B cell (primary cell): ENCODE data around the gene LSM14A. TPM values are rescaled to one million over a fixed set of nuclear protein-coding genes. Genes with fewer than 3 reads are reported as not detected.

Experiments used
- ATAC-seq: fragments of 200-7000 bp; cut with Tn5 transposase; one replicate; pipeline ENCODE4 v1.10.0; 2021; ENCODE audit warnings: low read depth, mild to moderate bottlenecking, moderate number of reproducible peaks, moderate library complexity
- CTCF ChIA-PET: fragments of 350-600 bp; sonication (Branson Sonifier 250); formaldehyde crosslinking; loops from one replicate; lab custom pipeline; 2021; ENCODE audit warnings: antibody characterized with exemption, inconsistent platforms; lab: Charles Lee
- POLR2A ChIA-PET: fragments of 350-600 bp; sonication (Branson Sonifier 250); formaldehyde crosslinking; loops from one replicate; lab custom pipeline; 2021; ENCODE audit warnings: antibody characterized with exemption; lab: Charles Lee
- DNase-seq: peaks from one replicate; pipeline ENCODE4 v3.0.0; 2013
- H2AFZ ChIP-seq: 2 replicates; pipeline ENCODE4 v1.6.1; 2012; ENCODE audit warnings: mild to moderate bottlenecking, low read depth, low read length; ENCODE audit not compliant: insufficient read depth, poor library complexity, severe bottlenecking
- H3K27ac ChIP-seq, 2 donors: 1 replicate in 1 of 2; 2 replicates in 1 of 2; pipeline ENCODE4 v1.5.1; 2012 to 2013; ENCODE audit warnings: low read length in 2 of 2, mild to moderate bottlenecking in 2 of 2, moderate library complexity in 1 of 2
- H3K27me3 ChIP-seq, 4 experiments: fragments of 200-600 bp in 1 of 4; sonication (generic) in 1 of 4; replicated peaks in 1 of 4; 1 replicate in 2 of 4; 2 replicates in 2 of 4; pipeline versions ENCODE4 v1.6.1 to v1.7.0; 2013 to 2016; ENCODE audit warnings: low read length in 3 of 4, mild to moderate bottlenecking in 2 of 4, mixed read lengths in 1 of 4, moderate library complexity in 1 of 4; ENCODE audit not compliant: insufficient read depth in 4 of 4, control insufficient read depth in 3 of 4; ENCODE audit errors: control extremely low read depth in 1 of 4
- H3K36me3 ChIP-seq, 2 experiments: replicated peaks in 1 of 2; 1 replicate in 1 of 2; 2 replicates in 1 of 2; pipeline versions ENCODE4 v1.6.1 to v1.7.1; 2013; ENCODE audit warnings: low read length in 1 of 2; ENCODE audit not compliant: insufficient read depth in 2 of 2, control insufficient read depth in 1 of 2; ENCODE audit errors: control extremely low read depth in 1 of 2, extremely low read depth in 1 of 2
- H3K4me1 ChIP-seq, 2 donors: fragments of 200-600 bp in 1 of 2; sonication (generic) in 1 of 2; 1 replicate in 1 of 2; 2 replicates in 1 of 2; pipeline versions ENCODE4 v1.5.1 to v1.6.1; 2013 to 2017; ENCODE audit warnings: low read length in 2 of 2; ENCODE audit not compliant: control insufficient read depth in 2 of 2, insufficient read depth in 2 of 2
- H3K4me2 ChIP-seq: replicated peaks from 2 replicates; pipeline ENCODE3; 2012; ENCODE audit warnings: mild to moderate bottlenecking, low read depth, low read length; ENCODE audit not compliant: poor library complexity, severe bottlenecking
- H3K4me3 ChIP-seq, 5 experiments: fragments of 200-600 bp in 1 of 5; sonication (generic) in 1 of 5; 1 replicate in 3 of 5; 2 replicates in 2 of 5; pipeline versions ENCODE4 v1.5.1 to v1.7.0; 2011 to 2016; ENCODE audit warnings: low read length in 4 of 5, mild to moderate bottlenecking in 4 of 5, low read depth in 2 of 5, control low read depth in 1 of 5, moderate library complexity in 1 of 5; ENCODE audit not compliant: insufficient read depth in 1 of 5; ENCODE audit errors: control extremely low read depth in 1 of 5, extremely low read depth in 1 of 5
- H3K79me2 ChIP-seq: fragments of 200-600 bp; sonication (generic); one replicate; pipeline ENCODE4 v1.6.0; 2016; ENCODE audit warnings: low read length; ENCODE audit not compliant: control insufficient read depth, insufficient read depth
- H3K9ac ChIP-seq: fragments of 200-600 bp; sonication (generic); 2 replicates; pipeline ENCODE4 v1.6.1; 2017; ENCODE audit warnings: mild to moderate bottlenecking, low read length, moderate library complexity
- H3K9me3 ChIP-seq, 3 donors: one replicate each; pipeline versions ENCODE4 v1.6.1 to v1.7.1; 2013; ENCODE audit warnings: low read length in 2 of 3; ENCODE audit not compliant: control insufficient read depth in 2 of 3, insufficient read depth in 1 of 3; ENCODE audit errors: control extremely low read depth in 1 of 3
- H4K20me1 ChIP-seq: 2 replicates; pipeline ENCODE4 v1.6.0; 2012; ENCODE audit warnings: mild to moderate bottlenecking, low read length; ENCODE audit not compliant: insufficient read depth, control insufficient read depth, poor library complexity, severe bottlenecking
- H3K27ac Mint-ChIP-seq: one replicate; pipeline ENCODE4 v1.8.0; 2021; ENCODE audit warnings: mixed read lengths
- H3K27me3 Mint-ChIP-seq: one replicate; pipeline ENCODE4 v1.8.0; 2021; ENCODE audit warnings: mixed read lengths
- H3K4me1 Mint-ChIP-seq: one replicate; pipeline ENCODE4 v1.8.0; 2021; ENCODE audit warnings: mixed read lengths
- H3K4me3 Mint-ChIP-seq: one replicate; pipeline ENCODE4 v1.8.0; 2021; ENCODE audit warnings: mixed read lengths
- H3K9me3 Mint-ChIP-seq: one replicate; pipeline ENCODE4 v1.8.0; 2022; ENCODE audit warnings: mixed read lengths; ENCODE audit not compliant: insufficient read depth
- EZH2 ChIP-seq: IDR thresholded peaks from 2 replicates; pipeline ENCODE4 v1.6.1; 2012; ENCODE audit warnings: borderline replicate concordance, low read depth, mild to moderate bottlenecking, moderate library complexity, low read length; ENCODE audit not compliant: insufficient read depth, poor library complexity, severe bottlenecking
- WGBS: methylation state at CpG from one replicate; pipeline ENCODE4 v1.1.5; 2013; ENCODE audit warnings: missing lambda C conversion rate; ENCODE audit not compliant: insufficient coverage; 5-methylcytosine and 5-hydroxymethylcytosine counted together
- intact Hi-C: fragments of 100-400 bp; cut with micrococcal nuclease; formaldehyde crosslinking; loops from one replicate; pipeline ENCODE4 v1.10.0; 2022
- polyA plus RNA-seq: library from polyadenylated mRNA; depleted of rRNA; stranded (reverse); fragments of >200 nt; gene quantifications from 2 replicates; pipeline ENCODE4 v1.2.3, GENCODE V29; 2012
- total RNA-seq, 2 donors: library from RNA; stranded (reverse); fragments of 120-200 nt in 1 of 2; gene quantifications; 1 replicate in 1 of 2; 2 replicates in 1 of 2; pipeline versions ENCODE4 v1.2.3 to v1.2.4, GENCODE V29; 2013 to 2022
- TF ChIP-seq, protein P1 (sequence below): fragments of 200-600 bp; IDR thresholded peaks from one replicate; pipeline ENCODE4 v1.8.0; 2022; ENCODE audit warnings: antibody characterized with exemption, mild to moderate bottlenecking

Gene LSM14A
- total and polyA plus RNA-seq, 2 donors (not counting 1 experiment from before 2014, with no cell fraction given): 90.7 to 163 TPM

DNA sequence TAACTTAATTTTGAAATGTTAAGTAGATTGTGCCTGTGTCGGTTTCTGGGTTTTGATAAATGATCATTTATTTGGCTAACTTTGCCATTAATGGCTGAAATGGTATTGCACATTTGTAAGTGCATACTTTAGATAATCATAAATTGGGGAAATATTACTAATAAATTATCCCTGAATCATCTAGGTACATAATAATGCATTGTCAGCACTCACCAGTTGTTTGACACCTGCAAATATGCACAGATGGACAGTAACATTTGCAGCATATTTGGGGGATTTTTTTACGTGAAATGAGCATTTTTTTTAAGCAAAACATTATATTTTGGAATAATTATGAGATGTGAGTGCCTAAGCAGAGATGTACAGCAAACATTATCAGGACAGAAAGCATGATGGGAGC lies 41.0 kb downstream of the LSM14A start:
- H3K27me3 ChIP-seq: no peaks in the 10 kb centered on the region
- no CpG with 5 or more reads among the region's 2 CpGs for WGBS
- H3K4me2 ChIP-seq: no peak overlapping the region
- no peaks in the 10 kb centered on the region for H3K9me3 ChIP-seq
- ATAC-seq: no peak
- no peak for DNase-seq
- H3K4me3 Mint-ChIP-seq: no peak overlapping the region
- no peaks in the 10 kb centered on the region for H3K9me3 Mint-ChIP-seq
- no peak overlapping the region for H3K9ac ChIP-seq
- no peak overlapping the region for H2AFZ ChIP-seq
- H3K79me2 ChIP-seq: peaks cover 22% of the 10 kb centered on the region
- no peak overlapping the region for H3K4me3 ChIP-seq
- peaks cover 15% of the 10 kb centered on the region for H3K4me1 Mint-ChIP-seq
- peaks cover 15 to 17% of the 10 kb centered on the region in 2 donors for H3K4me1 ChIP-seq
- peaks cover 0 to 48% of the 10 kb centered on the region in 2 experiments for H3K36me3 ChIP-seq
- ChIA-PET CTCF (interaction anchor here (1.2 to 1.5 kb wide), 2 partner anchors 10 to 34 kb away, joined by 3 read pairs; no protein-coding TSS in a partner anchor), POLR2A (no interaction called here)
- no peaks in the 10 kb centered on the region for H3K27me3 Mint-ChIP-seq
- no peak for TF ChIP-seq EZH2
- TF ChIP-seq, protein P1, sequence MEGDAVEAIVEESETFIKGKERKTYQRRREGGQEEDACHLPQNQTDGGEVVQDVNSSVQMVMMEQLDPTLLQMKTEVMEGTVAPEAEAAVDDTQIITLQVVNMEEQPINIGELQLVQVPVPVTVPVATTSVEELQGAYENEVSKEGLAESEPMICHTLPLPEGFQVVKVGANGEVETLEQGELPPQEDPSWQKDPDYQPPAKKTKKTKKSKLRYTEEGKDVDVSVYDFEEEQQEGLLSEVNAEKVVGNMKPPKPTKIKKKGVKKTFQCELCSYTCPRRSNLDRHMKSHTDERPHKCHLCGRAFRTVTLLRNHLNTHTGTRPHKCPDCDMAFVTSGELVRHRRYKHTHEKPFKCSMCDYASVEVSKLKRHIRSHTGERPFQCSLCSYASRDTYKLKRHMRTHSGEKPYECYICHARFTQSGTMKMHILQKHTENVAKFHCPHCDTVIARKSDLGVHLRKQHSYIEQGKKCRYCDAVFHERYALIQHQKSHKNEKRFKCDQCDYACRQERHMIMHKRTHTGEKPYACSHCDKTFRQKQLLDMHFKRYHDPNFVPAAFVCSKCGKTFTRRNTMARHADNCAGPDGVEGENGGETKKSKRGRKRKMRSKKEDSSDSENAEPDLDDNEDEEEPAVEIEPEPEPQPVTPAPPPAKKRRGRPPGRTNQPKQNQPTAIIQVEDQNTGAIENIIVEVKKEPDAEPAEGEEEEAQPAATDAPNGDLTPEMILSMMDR: no peak
- H4K20me1 ChIP-seq: peaks cover 4% of the 10 kb centered on the region
- no peak overlapping the region for H3K27ac Mint-ChIP-seq
- intact Hi-C loops: no loop called here
- no peak overlapping the region for H3K27ac ChIP-seq

- no peak overlapping the region for H3K4me2 ChIP-seq
- no peak overlapping the region for H3K4me3 ChIP-seq
- H3K9me3 Mint-ChIP-seq: no peaks in the 10 kb centered on the region
- ChIA-PET CTCF (interaction anchor here (1.0 to 1.5 kb wide), 2 partner anchors 12 to 35 kb away, joined by 3 to 5 read pairs; no protein-coding TSS in a partner anchor), POLR2A (no interaction called here)
- intact Hi-C loops: no loop called here
- peaks cover 22% of the 10 kb centered on the region for H3K79me2 ChIP-seq
- H3K27me3 Mint-ChIP-seq: no peaks in the 10 kb centered on the region
- H3K4me1 Mint-ChIP-seq: peaks cover 19% of the 10 kb centered on the region
- H2AFZ ChIP-seq: no peak overlapping the region
- H3K27ac Mint-ChIP-seq: no peak overlapping the region
- H4K20me1 ChIP-seq: peaks cover 4% of the 10 kb centered on the region
- H3K27ac ChIP-seq: no peak overlapping the region
- TF ChIP-seq, protein P1: no peak
- TF ChIP-seq EZH2: no peak
- no peak overlapping the region for H3K9ac ChIP-seq
- no peak overlapping the region for H3K4me3 Mint-ChIP-seq
- WGBS: 97% methylated on average over 2 of the region's 4 CpGs
- no peaks in the 10 kb centered on the region for H3K9me3 ChIP-seq
- H3K36me3 ChIP-seq: peaks cover 0 to 41% of the 10 kb centered on the region in 2 experiments
- ATAC-seq: no peak
- no peak for DNase-seq
- H3K4me1 ChIP-seq: peaks cover 22 to 24% of the 10 kb centered on the region in 2 donors
- H3K27me3 ChIP-seq: no peaks in the 10 kb centered on the region
Observed at GRCh38 chr19:34214040-34214439, 41.7 kb downstream of the LSM14A start.
